ENCODE measurements around the gene TRAPPC2. TPM values are rescaled to one million over a fixed set of nuclear protein-coding genes. Genes with fewer than 3 reads are reported as not detected.
"Not testable (repeated sequence)": the region's sequence is repeated elsewhere in the genome, so short reads cannot be mapped to it uniquely, and the experiment has no call there.

Gene TRAPPC2
- total and polyA plus RNA-seq, 2 of the 13 experiments (the other 11 are each of a cell fraction or from before 2014, with no cell fraction given) = 4.4 to 8.1 TPM

- Histone ChIP-seq H3K79me2 (ENCODE audit: insufficient read depth, low read length) (no peaks in the 10 kb centered on the region), H3K4me3 (replicated peaks in 1 of 3; ENCODE audit: insufficient read depth in 1 of 3, low read depth in 2 of 3, low read length in 3 of 3) (no peak overlapping the region), H3K36me3 (replicated peaks in 1 of 2; ENCODE audit: control insufficient read depth in 1 of 2, insufficient read depth in 2 of 2, low read length in 2 of 2) (no peaks in the 10 kb centered on the region), H4K20me1 (ENCODE audit: insufficient read depth, low read length) (no peaks in the 10 kb centered on the region), H3K4me1 (ENCODE audit: insufficient read depth, low read length) (no peaks in the 10 kb centered on the region), H3K4me2 (ENCODE audit: low read depth, low read length) (no peak overlapping the region), H2AFZ (ENCODE audit: low read length) (no peak overlapping the region), H3K9ac (ENCODE audit: insufficient read depth, low read depth, low read length) (no peak overlapping the region), H3K27ac (ENCODE audit: extremely low read length, insufficient read depth, low read length) (no peak overlapping the region), H3K9me3 (ENCODE audit: low read length) (no peaks in the 10 kb centered on the region), H3K27me3 (ENCODE audit: control insufficient read depth in 1 of 2, insufficient read depth in 2 of 2, low read length in 2 of 2) (no peaks in the 10 kb centered on the region)
- ChIA-PET CTCF (ENCODE audit: low intra/inter-chr PET ratio, low total read pairs) (no interaction called here), POLR2A (no interaction called here)
- no TSS peak for BruUV-seq (replicated peaks)
- DNase-seq (ENCODE audit: low spot score) (no peak), FAIRE-seq (no peak), ATAC-seq (no peak)
- intact Hi-C loops (cut with micrococcal nuclease; ENCODE audit: unreplicated experiment) = no loop called here
- TF ChIP-seq ZNF850 (CRISPR knock-in tag; conservative IDR thresholded peaks at IDR 0.05) (no peak), ZBTB7B (CRISPR knock-in tag; IDR thresholded peaks at IDR 0.05) (no peak), ARID5B (CRISPR knock-in tag; IDR thresholded peaks at IDR 0.05) (no peak), THAP8 (CRISPR knock-in tag; IDR thresholded peaks at IDR 0.05; ENCODE audit: borderline replicate concordance) (no peak), ZSCAN30 (CRISPR knock-in tag; IDR thresholded peaks at IDR 0.05) (no peak), CBX1 (IDR thresholded peaks at IDR 0.05; ENCODE audit: low read depth) (no peak), ZNF441 (CRISPR knock-in tag; IDR thresholded peaks at IDR 0.05; ENCODE audit: borderline replicate concordance) (no peak), MAFG (CRISPR knock-in tag; IDR thresholded peaks at IDR 0.05) (no peak), FOXO4 (CRISPR knock-in tag; conservative IDR thresholded peaks at IDR 0.05) (no peak), MTERF4 (CRISPR knock-in tag; IDR thresholded peaks at IDR 0.05) (no peak), ZNF12 (CRISPR knock-in tag; IDR thresholded peaks at IDR 0.05) (no peak)
- 62% methylated on average over 7 of the region's 7 CpGs for WGBS (ENCODE audit: low lambda C conversion rate)
- in situ Hi-C loops (cut with HindIII; ENCODE audit: extremely low pct_ligation_motif_present, low pct_unique_long_range_greater_than_20kb) = no loop called here
These were observed 52.8 kb downstream of the TRAPPC2 start for GRCh38 chrX:13681595-13681994.

GRCh38 chrX:13679700-13680099 lies 54.7 kb downstream of the TRAPPC2 start:
- H3K9ac ChIP-seq (ENCODE audit: insufficient read depth, low read depth, low read length); FAIRE-seq; ATAC-seq; H3K4me1 ChIP-seq (ENCODE audit: insufficient read depth, low read length); in situ Hi-C loops (cut with HindIII; ENCODE audit: extremely low pct_ligation_motif_present, low pct_unique_long_range_greater_than_20kb); POLR2A ChIA-PET; DNase-seq (ENCODE audit: low spot score); CTCF ChIA-PET (ENCODE audit: low intra/inter-chr PET ratio, low total read pairs); H3K36me3 ChIP-seq (replicated peaks in 1 of 2; ENCODE audit: control insufficient read depth in 1 of 2, insufficient read depth in 2 of 2, low read length in 2 of 2); H3K4me2 ChIP-seq (ENCODE audit: low read depth, low read length); H4K20me1 ChIP-seq (ENCODE audit: insufficient read depth, low read length); H3K27me3 ChIP-seq (ENCODE audit: control insufficient read depth in 1 of 2, insufficient read depth in 2 of 2, low read length in 2 of 2); BruUV-seq (replicated peaks); H2AFZ ChIP-seq (ENCODE audit: low read length); H3K27ac ChIP-seq (ENCODE audit: extremely low read length, insufficient read depth, low read length); H3K79me2 ChIP-seq (ENCODE audit: insufficient read depth, low read length); intact Hi-C loops (cut with micrococcal nuclease; ENCODE audit: unreplicated experiment); H3K4me3 ChIP-seq (replicated peaks in 1 of 3; ENCODE audit: insufficient read depth in 1 of 3, low read depth in 2 of 3, low read length in 3 of 3); H3K9me3 ChIP-seq (ENCODE audit: low read length): not testable (repeated sequence)
- 65% methylated on average over 4 of the region's 4 CpGs for WGBS (ENCODE audit: low lambda C conversion rate)
